Endodermal cell (in vitro differentiated cells): ENCODE measurements around the gene GADL1. TPM values are rescaled to one million over a fixed set of nuclear protein-coding genes. Genes with fewer than 3 reads are reported as not detected.

ENCODE experiments used
- DNase-seq: peaks from one replicate; pipeline ENCODE4 v3.0.0-alpha.2; 2017
- H3K27ac ChIP-seq: 2 replicates; pipeline ENCODE4 v1.5.1; 2013; ENCODE audit warnings: mild to moderate bottlenecking, low read depth, low read length, moderate library complexity
- H3K27me3 ChIP-seq: 2 replicates; pipeline ENCODE4 v1.6.1; 2013; ENCODE audit warnings: mild to moderate bottlenecking, low read length, moderate library complexity; ENCODE audit not compliant: insufficient read depth, control insufficient read depth, poor library complexity, severe bottlenecking
- H3K36me3 ChIP-seq: 2 replicates; pipeline ENCODE4 v1.7.0; 2013; ENCODE audit warnings: mild to moderate bottlenecking, low read length, moderate library complexity; ENCODE audit not compliant: control insufficient read depth, insufficient read depth
- H3K4me1 ChIP-seq: one replicate; pipeline ENCODE4 v1.7.0; 2013; ENCODE audit warnings: low read length; ENCODE audit not compliant: control insufficient read depth, insufficient read depth
- H3K4me3 ChIP-seq: 2 replicates; pipeline ENCODE4 v1.5.1; 2013; ENCODE audit warnings: mild to moderate bottlenecking, low read length, moderate library complexity
- H3K9ac ChIP-seq: 2 replicates; pipeline ENCODE4 v1.6.1; 2013; ENCODE audit warnings: mild to moderate bottlenecking, low read length, moderate library complexity; ENCODE audit not compliant: poor library complexity, severe bottlenecking; ENCODE audit errors: extremely low read depth
- H3K9me3 ChIP-seq: 2 replicates; pipeline ENCODE4 v1.6.1; 2013; ENCODE audit warnings: mild to moderate bottlenecking, low read length, moderate library complexity; ENCODE audit not compliant: control insufficient read depth
- H3K27ac Mint-ChIP-seq: 2 replicates; pipeline ENCODE4 v1.8.0; 2020; ENCODE audit warnings: mixed read lengths
- H3K27me3 Mint-ChIP-seq: 2 replicates; pipeline ENCODE4 v1.8.0; 2021; ENCODE audit warnings: mild to moderate bottlenecking, mixed read lengths; ENCODE audit not compliant: insufficient read depth
- H3K36me3 Mint-ChIP-seq: 2 replicates; pipeline ENCODE4 v1.8.0; 2020; ENCODE audit warnings: low read depth, mixed read lengths
- H3K4me1 Mint-ChIP-seq: 2 replicates; pipeline ENCODE4 v1.8.0; 2020; ENCODE audit warnings: mixed read lengths
- H3K4me3 Mint-ChIP-seq: 2 replicates; pipeline ENCODE4 v1.8.0; 2020; ENCODE audit warnings: mild to moderate bottlenecking, moderate library complexity, mixed read lengths
- H3K9me3 Mint-ChIP-seq: 2 replicates; pipeline ENCODE4 v1.8.0; 2020; ENCODE audit warnings: mild to moderate bottlenecking, mixed read lengths
- WGBS, 2 experiments: methylation state at CpG; one replicate each; pipeline versions ENCODE4 v1.1.5 to v1.1.7; 2013; ENCODE audit warnings: missing lambda C conversion rate in 2 of 2, mixed read lengths in 1 of 2; ENCODE audit not compliant: insufficient coverage in 1 of 2, insufficient read length in 1 of 2; 5-methylcytosine and 5-hydroxymethylcytosine counted together
- long read RNA-seq, 4 experiments: library from polyadenylated mRNA in 2 of 4; library from RNA in 1 of 4; library from capped mRNA in 1 of 4; stranded (forward) in 3 of 4; unstranded in 1 of 4; transcript quantifications; one replicate each; pipeline ENCODE4 v2.0.0, GENCODE V29; 2020 to 2021; ENCODE audit warnings: inconsistent platforms in 1 of 4
- polyA plus RNA-seq, 2 experiments: library from polyadenylated mRNA; stranded (reverse); fragments of 50-300 nt; gene quantifications; one replicate each; pipeline ENCODE4 v1.2.3, GENCODE V29; 2013
- total RNA-seq, 2 donors: library from RNA; stranded (reverse); fragmentation: NEBNext Ultra II Directional in 1 of 2; extraction: Animal tissue kit (Norgen Biotek cat#: 25700) in 1 of 2; gene quantifications; 2 replicates in 1 of 2; 3 replicates in 1 of 2; pipeline ENCODE4 v1.2.1, GENCODE V29; 2021
- TF ChIP-seq, protein P1 (sequence below): fragments of 200-600 bp; sonication (generic); conservative IDR thresholded peaks from 2 replicates; pipeline ENCODE4 v1.5.0; 2021; ENCODE audit warnings: antibody characterized with exemption, mild to moderate bottlenecking

GADL1 gene, protein sequence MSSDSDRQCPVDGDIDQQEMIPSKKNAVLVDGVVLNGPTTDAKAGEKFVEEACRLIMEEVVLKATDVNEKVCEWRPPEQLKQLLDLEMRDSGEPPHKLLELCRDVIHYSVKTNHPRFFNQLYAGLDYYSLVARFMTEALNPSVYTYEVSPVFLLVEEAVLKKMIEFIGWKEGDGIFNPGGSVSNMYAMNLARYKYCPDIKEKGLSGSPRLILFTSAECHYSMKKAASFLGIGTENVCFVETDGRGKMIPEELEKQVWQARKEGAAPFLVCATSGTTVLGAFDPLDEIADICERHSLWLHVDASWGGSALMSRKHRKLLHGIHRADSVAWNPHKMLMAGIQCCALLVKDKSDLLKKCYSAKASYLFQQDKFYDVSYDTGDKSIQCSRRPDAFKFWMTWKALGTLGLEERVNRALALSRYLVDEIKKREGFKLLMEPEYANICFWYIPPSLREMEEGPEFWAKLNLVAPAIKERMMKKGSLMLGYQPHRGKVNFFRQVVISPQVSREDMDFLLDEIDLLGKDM
- under 1 TPM in 1 of 2 donors, not detected in 1; 0.11 TPM for total RNA-seq
- polyA plus RNA-seq (2013, experiment 1 of 2), result 0.07 TPM
- 0.17 TPM for polyA plus RNA-seq (2013, experiment 2 of 2)
- long read RNA-seq, experiment 1, result 0 reads
- long read RNA-seq, experiment 2, result 0 reads
- long read RNA-seq, experiment 3, partial matches to known transcripts, result 0 of 1 reads
- long read RNA-seq, experiment 3, other reads (novel, unspliced or antisense), result 1 of 1 reads
- long read RNA-seq, experiment 4, result 0 reads

DNA sequence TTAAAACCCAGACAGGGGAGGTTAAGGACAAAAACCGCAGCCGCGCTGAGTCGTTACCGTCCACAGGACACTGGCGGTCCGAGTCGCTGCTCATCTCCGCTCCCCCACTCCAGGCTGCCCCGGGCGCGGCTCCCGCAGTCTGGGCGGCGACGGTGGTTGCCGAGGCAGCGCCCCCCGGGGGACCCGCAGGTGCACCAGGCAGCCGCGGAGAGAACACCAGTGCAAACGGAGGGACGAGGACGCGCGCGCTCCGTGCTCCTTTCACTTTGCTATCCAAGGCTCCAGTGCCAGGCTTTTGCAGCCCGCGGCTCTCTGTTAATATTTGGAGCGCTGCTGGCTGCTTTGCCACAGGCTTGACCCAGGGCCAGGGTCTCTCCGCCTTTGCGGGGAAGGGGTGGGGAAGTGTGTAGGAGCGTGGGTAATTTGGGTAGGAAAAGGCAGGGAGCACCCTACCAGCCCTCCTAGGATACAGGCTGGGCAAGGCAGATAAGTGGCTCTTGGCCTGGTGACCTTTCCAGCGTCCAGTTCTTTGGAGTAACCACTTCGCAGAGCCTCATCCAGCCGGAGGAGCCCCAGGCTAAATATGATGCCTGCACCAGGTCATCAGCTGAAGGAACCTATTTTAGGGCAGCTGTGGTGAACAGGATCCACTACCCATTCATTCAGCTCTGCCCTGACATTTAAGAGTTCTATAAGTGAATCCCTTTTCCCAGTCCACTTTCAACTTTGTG is at the start of gene GADL1:
Gene GADL1 (minus strand): TSS at position 141 of the 731 bp plus-strand sequence. CDS start 47 bp downstream, at position 94.
- TF ChIP-seq, protein P1, sequence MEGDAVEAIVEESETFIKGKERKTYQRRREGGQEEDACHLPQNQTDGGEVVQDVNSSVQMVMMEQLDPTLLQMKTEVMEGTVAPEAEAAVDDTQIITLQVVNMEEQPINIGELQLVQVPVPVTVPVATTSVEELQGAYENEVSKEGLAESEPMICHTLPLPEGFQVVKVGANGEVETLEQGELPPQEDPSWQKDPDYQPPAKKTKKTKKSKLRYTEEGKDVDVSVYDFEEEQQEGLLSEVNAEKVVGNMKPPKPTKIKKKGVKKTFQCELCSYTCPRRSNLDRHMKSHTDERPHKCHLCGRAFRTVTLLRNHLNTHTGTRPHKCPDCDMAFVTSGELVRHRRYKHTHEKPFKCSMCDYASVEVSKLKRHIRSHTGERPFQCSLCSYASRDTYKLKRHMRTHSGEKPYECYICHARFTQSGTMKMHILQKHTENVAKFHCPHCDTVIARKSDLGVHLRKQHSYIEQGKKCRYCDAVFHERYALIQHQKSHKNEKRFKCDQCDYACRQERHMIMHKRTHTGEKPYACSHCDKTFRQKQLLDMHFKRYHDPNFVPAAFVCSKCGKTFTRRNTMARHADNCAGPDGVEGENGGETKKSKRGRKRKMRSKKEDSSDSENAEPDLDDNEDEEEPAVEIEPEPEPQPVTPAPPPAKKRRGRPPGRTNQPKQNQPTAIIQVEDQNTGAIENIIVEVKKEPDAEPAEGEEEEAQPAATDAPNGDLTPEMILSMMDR, result peak; percentile 40
- H3K9ac ChIP-seq, result no peak within 1 kb of the TSS
- H3K27ac ChIP-seq, result no peak within 1 kb of the TSS
- Mint-ChIP-seq H3K4me1 (no peaks in the 10 kb centered on the region), H3K27ac (no peak within 1 kb of the TSS), H3K4me3 (peak within 1 kb of the TSS; percentile 48), H3K27me3 (peaks cover 52% of the 10 kb centered on the region), H3K36me3 (no peaks in the 10 kb centered on the region), H3K9me3 (no peaks in the 10 kb centered on the region)
- no peaks in the 10 kb centered on the region for H3K4me1 ChIP-seq
- DNase-seq, result peak; percentile 81
- peaks cover 41% of the 10 kb centered on the region for H3K27me3 ChIP-seq
- WGBS, 2 experiments, result 10 to 12% methylated on average over 26 to 38 of the region's 38 CpGs
- H3K9me3 ChIP-seq, result no peaks in the 10 kb centered on the region
- H3K36me3 ChIP-seq, result no peaks in the 10 kb centered on the region
- H3K4me3 ChIP-seq, result peak within 1 kb of the TSS; percentile 65

DNA sequence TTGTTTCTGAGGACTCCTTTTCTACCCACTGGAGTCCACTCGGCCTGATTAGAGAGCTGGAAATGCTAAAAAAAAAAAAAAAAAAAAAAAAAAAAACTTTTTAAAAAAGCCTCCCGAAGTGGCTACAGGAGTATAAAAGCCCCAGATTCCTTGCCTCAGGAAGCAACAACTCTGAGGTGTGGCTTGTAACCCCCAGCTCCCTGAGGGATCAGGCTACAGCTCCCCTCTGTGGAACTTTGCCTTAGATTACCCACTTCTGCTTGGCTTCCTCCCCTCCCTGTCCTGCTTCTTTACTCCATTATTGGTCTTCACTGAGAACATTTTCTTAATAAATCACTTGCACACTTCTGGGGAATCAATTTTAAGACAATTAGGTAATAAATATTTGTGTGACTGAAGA is 49.7 kb upstream of the GADL1 start:
- TF ChIP-seq, protein P1, result no peak
- no peak overlapping the region for H3K9ac ChIP-seq
- Mint-ChIP-seq H3K4me3 (no peak overlapping the region), H3K36me3 (no peaks in the 10 kb centered on the region), H3K27ac (no peak overlapping the region), H3K4me1 (no peaks in the 10 kb centered on the region), H3K9me3 (peaks cover 7% of the 10 kb centered on the region), H3K27me3 (no peaks in the 10 kb centered on the region)
- H3K36me3 ChIP-seq, result no peaks in the 10 kb centered on the region
- no peaks in the 10 kb centered on the region for H3K4me1 ChIP-seq
- no peaks in the 10 kb centered on the region for H3K27me3 ChIP-seq
- H3K4me3 ChIP-seq, result no peak overlapping the region
- no peak for DNase-seq
- WGBS, 2 experiments, result 89% methylated on average over 2 of the region's 2 CpGs; no CpG with 5 or more reads in 1 of the 2 experiments
- no peak overlapping the region for H3K27ac ChIP-seq
- H3K9me3 ChIP-seq, result no peaks in the 10 kb centered on the region

DNA sequence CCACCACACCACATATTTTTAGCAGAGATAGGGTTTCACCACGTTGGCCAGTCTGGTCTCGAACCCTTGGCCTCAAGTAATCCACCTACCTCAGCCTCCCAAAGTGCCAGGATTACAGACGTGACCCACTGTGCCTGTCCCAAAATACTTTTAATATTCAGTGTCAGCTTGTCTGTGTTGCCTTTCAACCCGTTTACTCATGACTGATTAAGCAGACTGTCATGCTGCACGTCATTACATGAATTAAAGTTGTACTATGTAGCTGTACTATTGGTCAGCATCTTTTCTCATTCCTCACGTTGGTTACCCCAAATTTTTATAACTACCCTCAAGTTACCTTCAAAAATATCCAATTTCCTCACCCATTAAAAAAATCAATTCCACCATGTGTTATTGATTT is 48.7 kb upstream of the GADL1 start:
- peaks cover 7% of the 10 kb centered on the region for H3K9me3 Mint-ChIP-seq
- Histone ChIP-seq H3K27ac (no peak overlapping the region), H3K4me3 (no peak overlapping the region), H3K27me3 (no peaks in the 10 kb centered on the region), H3K9me3 (no peaks in the 10 kb centered on the region), H3K9ac (no peak overlapping the region), H3K4me1 (no peaks in the 10 kb centered on the region), H3K36me3 (no peaks in the 10 kb centered on the region)
- no peaks in the 10 kb centered on the region for H3K27me3 Mint-ChIP-seq
- no peak for DNase-seq
- TF ChIP-seq, protein P1, result no peak
- no peaks in the 10 kb centered on the region for H3K4me1 Mint-ChIP-seq
- H3K27ac Mint-ChIP-seq, result no peak overlapping the region
- 91 to 96% methylated on average over 5 to 6 of the region's 6 CpGs for WGBS, 2 experiments
- no peak overlapping the region for H3K4me3 Mint-ChIP-seq
- no peaks in the 10 kb centered on the region for H3K36me3 Mint-ChIP-seq
